ENCODE measurements around the gene SAV1. TPM values are rescaled to one million over a fixed set of nuclear protein-coding genes. Genes with fewer than 3 reads are reported as not detected.
"Not testable (repeated sequence)": the region's sequence is repeated elsewhere in the genome, so short reads cannot be mapped to it uniquely, and the experiment has no call there.

Gene SAV1
- total RNA-seq, 1 experiment from 2014 or later: 35.2 TPM

DNA sequence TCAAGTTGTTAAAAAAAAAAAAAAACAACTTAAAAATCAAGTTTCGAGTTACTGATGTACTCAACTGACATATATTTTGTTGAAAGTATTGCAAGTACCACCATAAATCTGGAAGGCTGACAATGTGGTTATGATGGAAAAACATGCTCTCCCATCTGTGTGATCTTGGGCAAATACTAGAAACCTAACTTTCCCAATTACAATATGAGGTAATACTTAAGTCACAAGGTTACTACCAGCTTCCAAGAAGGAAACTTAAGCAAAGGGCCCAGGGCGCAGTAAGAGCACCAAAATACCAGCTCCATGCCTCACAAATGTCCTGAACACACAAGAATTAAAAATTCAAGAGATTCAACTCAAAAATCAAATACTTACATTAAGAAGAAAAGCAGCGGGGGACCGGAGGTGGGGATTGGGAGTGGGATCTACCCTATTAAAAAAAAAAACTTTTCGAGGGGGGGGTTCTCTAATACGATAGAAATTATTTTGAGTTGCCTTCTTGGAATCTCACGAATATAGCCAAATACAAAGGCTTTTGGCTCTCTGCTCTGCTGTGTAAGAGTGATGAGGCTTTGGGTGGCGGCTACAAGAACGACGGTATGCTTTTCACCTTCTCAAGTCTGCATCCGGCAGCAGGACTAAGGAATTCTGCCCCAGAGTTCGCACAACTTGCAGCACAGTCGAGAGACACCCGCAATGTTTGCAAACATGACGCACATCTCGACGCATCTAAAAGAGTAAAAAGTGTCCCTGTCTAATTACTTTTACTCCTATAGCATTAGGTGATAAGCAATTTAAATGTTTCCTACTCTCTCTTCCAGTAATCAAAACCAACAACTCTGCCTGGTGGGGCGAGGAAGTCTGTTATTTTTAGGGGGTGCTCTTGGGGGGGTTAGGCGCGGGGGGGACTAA lies 1.1 kb downstream of the SAV1 start:
- ChIA-PET CTCF (no interaction called here), POLR2A (ENCODE audit: low non-redundant PET) (interaction anchor here (0.7 kb wide), 1 partner anchor 86 kb away, joined by 14 read pairs; no protein-coding TSS in a partner anchor)
- TF ChIP-seq, protein P1, sequence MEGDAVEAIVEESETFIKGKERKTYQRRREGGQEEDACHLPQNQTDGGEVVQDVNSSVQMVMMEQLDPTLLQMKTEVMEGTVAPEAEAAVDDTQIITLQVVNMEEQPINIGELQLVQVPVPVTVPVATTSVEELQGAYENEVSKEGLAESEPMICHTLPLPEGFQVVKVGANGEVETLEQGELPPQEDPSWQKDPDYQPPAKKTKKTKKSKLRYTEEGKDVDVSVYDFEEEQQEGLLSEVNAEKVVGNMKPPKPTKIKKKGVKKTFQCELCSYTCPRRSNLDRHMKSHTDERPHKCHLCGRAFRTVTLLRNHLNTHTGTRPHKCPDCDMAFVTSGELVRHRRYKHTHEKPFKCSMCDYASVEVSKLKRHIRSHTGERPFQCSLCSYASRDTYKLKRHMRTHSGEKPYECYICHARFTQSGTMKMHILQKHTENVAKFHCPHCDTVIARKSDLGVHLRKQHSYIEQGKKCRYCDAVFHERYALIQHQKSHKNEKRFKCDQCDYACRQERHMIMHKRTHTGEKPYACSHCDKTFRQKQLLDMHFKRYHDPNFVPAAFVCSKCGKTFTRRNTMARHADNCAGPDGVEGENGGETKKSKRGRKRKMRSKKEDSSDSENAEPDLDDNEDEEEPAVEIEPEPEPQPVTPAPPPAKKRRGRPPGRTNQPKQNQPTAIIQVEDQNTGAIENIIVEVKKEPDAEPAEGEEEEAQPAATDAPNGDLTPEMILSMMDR (conservative IDR thresholded peaks at IDR 0.05; ENCODE audit: low read depth, low read length): no peak
- no peak for TF ChIP-seq EZH2 (IDR thresholded peaks at IDR 0.05; ENCODE audit: borderline replicate concordance, low read depth, low read length, poor library complexity, severe bottlenecking)
- DNase-seq (ENCODE audit: low spot score): peak; percentile 66
- intact Hi-C loops (cut with micrococcal nuclease; ENCODE audit: unreplicated experiment): no loop called here
- BruUV-seq (replicated peaks): TSS peak; percentile 33
- Histone ChIP-seq H3K27me3 (replicated peaks; ENCODE audit: insufficient read depth, low read depth, low read length, poor library complexity) (no peaks in the 10 kb centered on the region), H3K4me1 (ENCODE audit: insufficient read depth, low read length, poor library complexity, severe bottlenecking) (peaks cover 25% of the 10 kb centered on the region), H3K4me3 (ENCODE audit: low read depth, low read length, poor library complexity, severe bottlenecking) (peak overlapping the region; percentile 90), H3K9me3 (ENCODE audit: low read depth, low read length, poor library complexity, severe bottlenecking) (no peaks in the 10 kb centered on the region), H3K36me3 (ENCODE audit: insufficient read depth, low read length, poor library complexity, severe bottlenecking) (peaks cover 5% of the 10 kb centered on the region), H3K27ac (ENCODE audit: low read depth, low read length, poor library complexity, severe bottlenecking) (peak overlapping the region; percentile 96)

DNA sequence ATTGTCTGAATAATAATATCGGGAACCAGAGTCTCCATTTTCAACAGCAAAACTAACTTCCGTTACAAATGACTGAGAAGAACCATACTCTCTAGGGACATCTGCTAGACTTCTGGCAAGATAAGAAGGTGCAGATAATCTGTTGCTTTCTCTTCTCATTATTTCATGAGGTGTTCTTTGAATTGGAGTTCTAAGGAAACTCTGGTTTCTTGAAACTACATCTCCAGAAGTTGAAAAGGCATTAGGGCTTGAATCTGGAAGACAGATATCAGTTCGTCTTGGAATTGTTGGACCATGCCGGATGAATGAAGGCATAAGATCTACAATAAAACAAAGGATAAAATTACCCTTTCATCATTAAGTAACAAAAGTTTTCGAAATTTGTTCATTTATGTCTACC lies 2.8 kb downstream of the SAV1 start:
- POLR2A ChIA-PET (ENCODE audit: low non-redundant PET); BruUV-seq (replicated peaks); H3K27me3 ChIP-seq (replicated peaks; ENCODE audit: insufficient read depth, low read depth, low read length, poor library complexity); H3K9me3 ChIP-seq (ENCODE audit: low read depth, low read length, poor library complexity, severe bottlenecking); intact Hi-C loops (cut with micrococcal nuclease; ENCODE audit: unreplicated experiment); H3K27ac ChIP-seq (ENCODE audit: low read depth, low read length, poor library complexity, severe bottlenecking); CTCF ChIA-PET; DNase-seq (ENCODE audit: low spot score); H3K36me3 ChIP-seq (ENCODE audit: insufficient read depth, low read length, poor library complexity, severe bottlenecking): not testable (repeated sequence)
- peak overlapping the region; percentile 90 for H3K4me3 ChIP-seq (ENCODE audit: low read depth, low read length, poor library complexity, severe bottlenecking)
- H3K4me1 ChIP-seq (ENCODE audit: insufficient read depth, low read length, poor library complexity, severe bottlenecking): peaks cover 25% of the 10 kb centered on the region

DNA sequence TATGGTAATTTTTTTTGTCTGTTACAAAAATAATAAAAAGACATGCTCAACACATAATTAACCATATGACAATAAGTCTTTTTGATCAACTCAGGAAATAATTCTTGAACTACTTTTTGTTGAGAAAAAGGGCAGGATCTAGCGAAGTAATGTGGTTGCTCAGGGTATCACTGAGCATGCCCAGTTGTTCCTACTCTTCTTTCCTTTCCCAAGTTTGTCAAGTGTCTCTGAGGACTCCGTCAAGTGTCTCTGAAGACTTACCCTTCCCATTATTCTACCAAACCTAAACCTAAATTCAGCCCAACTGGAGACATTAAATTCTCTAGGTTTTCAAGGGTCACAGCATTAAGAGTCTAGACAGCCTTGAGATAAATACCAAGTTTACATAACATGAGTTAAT lies 3.5 kb downstream of the SAV1 start:
- intact Hi-C loops (cut with micrococcal nuclease; ENCODE audit: unreplicated experiment); H3K9me3 ChIP-seq (ENCODE audit: low read depth, low read length, poor library complexity, severe bottlenecking); H3K4me3 ChIP-seq (ENCODE audit: low read depth, low read length, poor library complexity, severe bottlenecking); H3K36me3 ChIP-seq (ENCODE audit: insufficient read depth, low read length, poor library complexity, severe bottlenecking); CTCF ChIA-PET; H3K27ac ChIP-seq (ENCODE audit: low read depth, low read length, poor library complexity, severe bottlenecking); DNase-seq (ENCODE audit: low spot score); BruUV-seq (replicated peaks); POLR2A ChIA-PET (ENCODE audit: low non-redundant PET); H3K27me3 ChIP-seq (replicated peaks; ENCODE audit: insufficient read depth, low read depth, low read length, poor library complexity): not testable (repeated sequence)
- peaks cover 25% of the 10 kb centered on the region for H3K4me1 ChIP-seq (ENCODE audit: insufficient read depth, low read length, poor library complexity, severe bottlenecking)

DNA sequence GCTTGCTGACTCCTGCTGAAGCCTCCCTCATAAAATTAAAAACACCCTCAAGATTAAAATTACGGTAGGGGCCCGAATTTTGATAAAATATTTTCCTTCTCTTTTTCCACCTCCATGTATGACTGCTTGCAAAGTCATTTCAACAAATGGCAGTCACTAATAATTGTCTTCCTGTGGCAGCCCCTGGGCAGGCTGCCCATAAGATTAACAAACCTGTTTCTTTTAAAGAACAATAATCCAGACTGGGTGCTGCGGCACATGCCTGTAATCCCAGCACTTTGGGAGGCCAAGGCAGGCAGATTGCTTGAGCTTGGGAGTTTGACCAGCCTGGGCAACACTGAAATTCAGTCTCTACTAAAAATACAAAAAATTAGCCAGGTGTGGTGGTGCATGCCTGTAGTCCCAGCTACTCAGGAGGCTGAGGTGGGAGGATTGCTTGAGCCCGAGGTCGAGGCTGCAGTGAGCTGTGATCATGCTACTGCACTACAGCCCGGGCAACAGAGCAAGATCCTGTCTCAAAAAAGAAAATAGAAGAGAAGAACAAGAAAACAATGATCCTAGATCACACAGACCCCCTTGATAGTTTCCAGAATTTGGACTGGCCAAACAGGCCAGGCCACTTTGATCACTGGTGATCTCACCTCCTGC lies 8.7 kb downstream of the SAV1 start:
- intact Hi-C loops (cut with micrococcal nuclease; ENCODE audit: unreplicated experiment): no loop called here
- Histone ChIP-seq H3K27ac (ENCODE audit: low read depth, low read length, poor library complexity, severe bottlenecking) (peak overlapping the region; percentile 83), H3K36me3 (ENCODE audit: insufficient read depth, low read length, poor library complexity, severe bottlenecking) (peaks cover 5% of the 10 kb centered on the region), H3K4me1 (ENCODE audit: insufficient read depth, low read length, poor library complexity, severe bottlenecking) (peaks cover 29% of the 10 kb centered on the region), H3K4me3 (ENCODE audit: low read depth, low read length, poor library complexity, severe bottlenecking) (no peak overlapping the region), H3K9me3 (ENCODE audit: low read depth, low read length, poor library complexity, severe bottlenecking) (no peaks in the 10 kb centered on the region), H3K27me3 (replicated peaks; ENCODE audit: insufficient read depth, low read depth, low read length, poor library complexity) (no peaks in the 10 kb centered on the region)
- ChIA-PET POLR2A (ENCODE audit: low non-redundant PET) (no interaction called here), CTCF (no interaction called here)
- DNase-seq (ENCODE audit: low spot score): peak; percentile 86
- no TSS peak for BruUV-seq (replicated peaks)
- TF ChIP-seq EZH2 (IDR thresholded peaks at IDR 0.05; ENCODE audit: borderline replicate concordance, low read depth, low read length, poor library complexity, severe bottlenecking): no peak
- TF ChIP-seq, protein P1 (conservative IDR thresholded peaks at IDR 0.05; ENCODE audit: low read depth, low read length): no peak
